Kidney epithelial cell (primary cell): ENCODE measurements around the gene ORC4. TPM values are rescaled to one million over a fixed set of nuclear protein-coding genes. Genes with fewer than 3 reads are reported as not detected.

Source experiments
- DNase-seq: peaks from one replicate; pipeline ENCODE4 v3.0.0-alpha.2; 2010; ENCODE audit warnings: low read depth
- H3K27me3 ChIP-seq: 2 replicates; pipeline ENCODE4 v1.6.0; 2011; ENCODE audit warnings: low read length; ENCODE audit not compliant: control insufficient read depth, insufficient read depth
- H3K36me3 ChIP-seq: 2 replicates; pipeline ENCODE4 v1.5.1; 2011; ENCODE audit warnings: low read length; ENCODE audit not compliant: control insufficient read depth, insufficient read depth
- H3K4me3 ChIP-seq: 2 replicates; pipeline ENCODE4 v1.5.1; 2011; ENCODE audit warnings: low read depth, mild to moderate bottlenecking, control low read depth, low read length
- CTCF ChIP-seq: IDR thresholded peaks from 2 replicates; pipeline ENCODE4 v1.5.1; 2011; ENCODE audit warnings: mild to moderate bottlenecking, moderate library complexity, low read length, control low read depth, inconsistent platforms; ENCODE audit not compliant: insufficient read depth, poor library complexity, severe bottlenecking
- total RNA-seq: library from RNA; depleted of rRNA; stranded (reverse); fragments of >200 nt; gene quantifications from 2 replicates; pipeline ENCODE4 v1.2.3, GENCODE V29; 2015

The ORC4 gene
- total RNA-seq, 1 donor from 2014 or later = 80.3 TPM

DNA sequence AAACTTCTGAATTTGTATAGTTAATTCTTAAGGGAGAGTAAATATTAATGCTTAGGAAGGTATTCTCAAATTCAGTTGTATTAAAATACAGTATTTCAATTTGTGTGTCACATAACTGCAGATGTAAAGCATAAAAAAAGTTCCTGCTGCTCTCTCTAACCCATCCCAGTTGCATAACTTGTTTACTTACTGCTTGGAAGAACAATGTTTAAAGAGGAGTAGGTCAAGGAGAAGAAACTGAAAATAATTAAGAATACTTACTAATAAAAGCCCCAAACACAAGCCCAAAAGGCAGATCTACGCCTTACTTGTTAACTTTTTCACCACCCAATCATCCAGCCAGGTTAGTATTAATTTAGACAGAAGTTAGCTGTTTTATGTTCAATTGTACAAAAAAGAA, 81.2 kb downstream of the ORC4 start:
- no peak overlapping the region for H3K4me3 ChIP-seq
- DNase-seq = no peak
- no peaks in the 10 kb centered on the region for H3K36me3 ChIP-seq
- H3K27me3 ChIP-seq = no peaks in the 10 kb centered on the region
- no peak for TF ChIP-seq CTCF

GRCh38 chr2:147937744-147938349, 82.7 kb downstream of the ORC4 start:
- peak; percentile 82 for TF ChIP-seq CTCF
- no peaks in the 10 kb centered on the region for H3K36me3 ChIP-seq
- no peak overlapping the region for H3K4me3 ChIP-seq
- no peak for DNase-seq
- no peaks in the 10 kb centered on the region for H3K27me3 ChIP-seq

DNA sequence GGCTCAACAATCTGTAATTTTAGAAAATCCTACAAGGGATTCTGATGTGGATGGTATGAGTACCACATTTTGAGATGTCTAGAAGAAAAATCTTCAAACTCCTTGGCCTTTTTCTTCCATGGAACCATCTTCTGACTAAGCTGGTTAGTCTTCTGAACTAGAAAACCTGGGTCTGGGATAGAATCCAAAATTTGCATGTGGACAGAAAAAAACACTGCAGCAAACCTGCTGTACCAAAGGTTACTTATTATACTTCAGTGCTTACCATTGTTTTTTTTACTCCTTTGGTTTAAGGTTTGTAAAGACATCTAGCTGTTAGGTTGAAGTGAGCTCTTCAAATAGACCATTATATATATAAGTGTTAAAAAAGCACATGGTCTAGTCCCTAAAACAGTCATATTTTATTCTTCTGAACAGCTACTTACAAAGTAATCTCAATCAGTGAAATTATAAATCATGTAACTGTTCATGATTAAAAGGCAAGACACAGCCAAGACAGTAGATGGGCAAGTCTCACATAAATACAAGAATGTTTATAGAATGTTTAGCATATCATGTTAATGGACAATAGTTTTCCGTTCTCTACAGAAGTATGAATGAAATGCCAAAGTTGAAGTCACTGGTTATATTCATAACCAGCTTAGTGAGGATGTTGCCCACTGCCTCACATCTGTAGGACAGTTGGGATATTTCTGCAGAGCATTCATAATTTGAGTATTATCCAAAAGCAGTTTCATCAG, 85.5 kb downstream of the ORC4 start:
- H3K27me3 ChIP-seq = no peaks in the 10 kb centered on the region
- H3K4me3 ChIP-seq = no peak overlapping the region
- H3K36me3 ChIP-seq = no peaks in the 10 kb centered on the region
- DNase-seq = no peak
- no peak for TF ChIP-seq CTCF

- DNase-seq = no peak
- no peak for TF ChIP-seq CTCF
- Histone ChIP-seq H3K36me3 (no peaks in the 10 kb centered on the region), H3K4me3 (no peak overlapping the region), H3K27me3 (no peaks in the 10 kb centered on the region)
These were observed 86.6 kb downstream of the ORC4 start for GRCh38 chr2:147933931-147934330.

DNA sequence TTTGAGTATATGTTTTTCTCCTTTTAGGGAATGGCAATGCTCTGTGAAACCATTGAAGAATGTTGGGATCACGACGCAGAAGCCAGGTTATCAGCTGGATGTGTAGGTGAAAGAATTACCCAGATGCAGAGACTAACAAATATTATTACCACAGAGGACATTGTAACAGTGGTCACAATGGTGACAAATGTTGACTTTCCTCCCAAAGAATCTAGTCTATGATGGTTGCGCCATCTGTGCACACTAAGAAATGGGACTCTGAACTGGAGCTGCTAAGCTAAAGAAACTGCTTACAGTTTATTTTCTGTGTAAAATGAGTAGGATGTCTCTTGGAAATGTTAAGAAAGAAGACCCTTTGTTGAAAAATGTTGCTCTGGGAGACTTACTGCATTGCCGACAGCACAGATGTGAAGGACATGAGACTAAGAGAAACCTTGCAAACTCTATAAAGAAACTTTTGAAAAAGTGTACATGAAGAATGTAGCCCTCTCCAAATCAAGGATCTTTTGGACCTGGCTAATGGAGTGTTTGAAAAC, 93.4 kb downstream of the ORC4 start:
- Histone ChIP-seq H3K36me3 (no peaks in the 10 kb centered on the region), H3K27me3 (no peaks in the 10 kb centered on the region), H3K4me3 (no peak overlapping the region)
- no peak for TF ChIP-seq CTCF
- DNase-seq = no peak
